NCI-H2227 treated with DMSO at 0.1 percent for 48 hours (cell line): Measurements from ENCODE around the gene INO80.
"Not testable (repeated sequence)": the region's sequence is repeated elsewhere in the genome, so short reads cannot be mapped to it uniquely, and the experiment has no call there.

Experiments
- DNase-seq: peaks from one replicate; lab custom pipeline; 2025; lab: John Stamatoyannopoulos, UW

INO80 gene

GRCh38 chr15:41115652-41116115 lies 396 bp downstream of the INO80 start:
- DNase-seq: no peak

- DNase-seq: peak; percentile 9
Measured at GRCh38 chr15:41115161-41115651, 874 bp downstream of the INO80 start.

GRCh38 chr15:41106947-41107346 lies 9.1 kb downstream of the INO80 start:
- DNase-seq: no peak

- DNase-seq: no peak
Measured at GRCh38 chr15:41105348-41106334, 10.4 kb downstream of the INO80 start.

GRCh38 chr15:41104234-41104633 lies 11.8 kb downstream of the INO80 start:
- DNase-seq: no peak

- no peak for DNase-seq
Measured at GRCh38 chr15:41102854-41103253, 13.2 kb downstream of the INO80 start.

- DNase-seq: no peak
Measured at GRCh38 chr15:41096178-41096577, 19.9 kb downstream of the INO80 start.

- no peak for DNase-seq
Measured at GRCh38 chr15:41085029-41085428, 31.1 kb downstream of the INO80 start.

- DNase-seq: no peak
Measured at GRCh38 chr15:41080144-41080543, 35.9 kb downstream of the INO80 start.

GRCh38 chr15:41079717-41080116 lies 36.4 kb downstream of the INO80 start:
- no peak for DNase-seq

GRCh38 chr15:41078879-41079278 lies 37.2 kb downstream of the INO80 start:
- not testable (repeated sequence) for DNase-seq

GRCh38 chr15:41078125-41078524 lies 38.0 kb downstream of the INO80 start:
- no peak for DNase-seq

- DNase-seq: no peak
Measured at GRCh38 chr15:41073028-41073427, 43.1 kb downstream of the INO80 start.

- DNase-seq: no peak
Measured at GRCh38 chr15:41072013-41072412, 44.1 kb downstream of the INO80 start.

GRCh38 chr15:41066516-41066915 lies 49.6 kb downstream of the INO80 start:
- DNase-seq: no peak

GRCh38 chr15:41061667-41062066 lies 54.4 kb downstream of the INO80 start:
- no peak for DNase-seq

GRCh38 chr15:41060505-41060904 lies 55.6 kb downstream of the INO80 start:
- no peak for DNase-seq

- no peak for DNase-seq
Measured at GRCh38 chr15:41056810-41057209, 59.3 kb downstream of the INO80 start.

GRCh38 chr15:41055706-41056105 lies 60.4 kb downstream of the INO80 start:
- DNase-seq: no peak

GRCh38 chr15:41051139-41051538 lies 64.9 kb downstream of the INO80 start:
- DNase-seq: no peak

GRCh38 chr15:41048852-41049251 lies 67.2 kb downstream of the INO80 start:
- DNase-seq: no peak

GRCh38 chr15:41048397-41048796 lies 67.7 kb downstream of the INO80 start:
- no peak for DNase-seq

GRCh38 chr15:41047474-41047873 lies 68.6 kb downstream of the INO80 start:
- DNase-seq: no peak
